Astrocyte (in vitro differentiated cells and primary cell): Measurements from ENCODE around the gene DHTKD1. TPM values are rescaled to one million over a fixed set of nuclear protein-coding genes. Genes with fewer than 3 reads are reported as not detected.
A peak's percentile ranks its signal among the peaks of the same experiment; 100 is the strongest.

Experiments used
- DNase-seq: peaks from one replicate; pipeline ENCODE4 v3.0.0-alpha.2; 2010; ENCODE audit warnings: low read depth
- FAIRE-seq: peaks from 2 replicates; lab custom pipeline; 2011; peaks lifted over from hg19 to GRCh38; lab: Jason Lieb, UNC
- H2AFZ ChIP-seq: 2 replicates; pipeline ENCODE4 v1.6.0; 2012; ENCODE audit warnings: low read depth, low read length, inconsistent platforms
- H3K27ac ChIP-seq: 2 replicates; pipeline ENCODE4 v1.5.1; 2011; ENCODE audit warnings: low read depth, low read length, inconsistent platforms
- H3K27me3 ChIP-seq: 2 replicates; pipeline ENCODE4 v1.6.0; 2011; ENCODE audit warnings: low read length, inconsistent platforms; ENCODE audit not compliant: insufficient read depth
- H3K36me3 ChIP-seq: 2 replicates; pipeline ENCODE4 v1.5.1; 2011; ENCODE audit warnings: low read length, inconsistent platforms; ENCODE audit not compliant: insufficient read depth
- H3K4me1 ChIP-seq: 2 replicates; pipeline ENCODE4 v1.5.1; 2011; ENCODE audit warnings: low read length, inconsistent platforms; ENCODE audit not compliant: insufficient read depth
- H3K4me2 ChIP-seq: 2 replicates; pipeline ENCODE4 v1.6.0; 2012; ENCODE audit warnings: low read length, inconsistent platforms
- H3K4me3 ChIP-seq: 2 replicates; pipeline ENCODE4 v1.5.1; 2011; ENCODE audit warnings: low read depth, mild to moderate bottlenecking, low read length, inconsistent platforms; ENCODE audit not compliant: insufficient read depth
- H3K79me2 ChIP-seq: 2 replicates; pipeline ENCODE4 v1.6.0; 2012; ENCODE audit warnings: mild to moderate bottlenecking, low read length, inconsistent platforms; ENCODE audit not compliant: insufficient read depth
- H3K9ac ChIP-seq: 2 replicates; pipeline ENCODE4 v1.6.0; 2012; ENCODE audit warnings: mild to moderate bottlenecking, low read length, inconsistent platforms
- H3K9me3 ChIP-seq: 2 replicates; pipeline ENCODE4 v1.5.1; 2012; ENCODE audit warnings: low read depth, mild to moderate bottlenecking, low read length, inconsistent platforms; ENCODE audit not compliant: insufficient read depth
- H4K20me1 ChIP-seq: 2 replicates; pipeline ENCODE4 v1.6.0; 2012; ENCODE audit warnings: low read length, inconsistent platforms; ENCODE audit not compliant: insufficient read depth
- H3K27ac Mint-ChIP-seq: one replicate; pipeline ENCODE4 v1.8.0; 2021; ENCODE audit warnings: mild to moderate bottlenecking, mixed read lengths; ENCODE audit not compliant: unreplicated experiment
- H3K27me3 Mint-ChIP-seq: one replicate; pipeline ENCODE4 v1.8.0; 2021; ENCODE audit warnings: low read depth, mixed read lengths; ENCODE audit not compliant: unreplicated experiment
- H3K36me3 Mint-ChIP-seq: one replicate; pipeline ENCODE4 v1.8.0; 2021; ENCODE audit warnings: low read depth, mixed read lengths; ENCODE audit not compliant: unreplicated experiment
- H3K4me1 Mint-ChIP-seq: one replicate; pipeline ENCODE4 v1.8.0; 2021; ENCODE audit warnings: low read depth, mixed read lengths; ENCODE audit not compliant: unreplicated experiment
- H3K4me3 Mint-ChIP-seq: one replicate; pipeline ENCODE4 v1.8.0; 2021; ENCODE audit warnings: mild to moderate bottlenecking, moderate library complexity, mixed read lengths; ENCODE audit not compliant: unreplicated experiment
- H3K9me3 Mint-ChIP-seq: one replicate; pipeline ENCODE4 v1.8.0; 2021; ENCODE audit warnings: mild to moderate bottlenecking, mixed read lengths; ENCODE audit not compliant: unreplicated experiment
- CTCF ChIP-seq: IDR thresholded peaks from 2 replicates; pipeline ENCODE4 v1.5.1; 2011; ENCODE audit warnings: low read depth, mild to moderate bottlenecking, inconsistent platforms, low read length, moderate library complexity; ENCODE audit not compliant: insufficient read depth
- EZH2 ChIP-seq: IDR thresholded peaks from 2 replicates; pipeline ENCODE4 v1.6.1; 2012; ENCODE audit warnings: mild to moderate bottlenecking, low read length, inconsistent platforms; ENCODE audit not compliant: insufficient read depth
- total RNA-seq: library from RNA; stranded (reverse); gene quantifications from 2 replicates; pipeline ENCODE4 v1.2.1, GENCODE V29; 2021

Gene DHTKD1
- total RNA-seq, 1 donor from 2014 or later, result 19.5 TPM

DNA sequence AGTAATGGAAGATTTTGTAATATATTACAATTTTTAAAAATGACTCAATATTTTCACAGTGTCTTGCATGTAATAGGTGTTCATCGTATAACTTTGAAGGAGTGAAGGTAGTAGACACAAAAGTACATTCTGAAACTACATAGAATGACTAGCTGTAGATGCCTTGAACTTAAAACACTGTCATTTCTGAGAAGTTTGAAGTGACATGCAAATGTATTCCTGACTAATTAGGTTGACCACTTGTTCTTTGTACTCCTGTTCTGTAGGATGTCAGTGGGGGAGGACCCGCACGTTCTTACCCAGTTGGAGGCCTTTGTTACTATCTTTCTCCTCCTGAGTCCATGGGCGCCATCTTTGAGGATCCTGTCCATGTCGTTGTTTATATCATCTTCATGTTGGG is 91.9 kb downstream of the DHTKD1 start:
- DNase-seq (no peak), FAIRE-seq (no peak)
- no peaks in the 10 kb centered on the region for H3K9me3 Mint-ChIP-seq
- H3K36me3 Mint-ChIP-seq, result peaks cover 17% of the 10 kb centered on the region
- H3K27me3 Mint-ChIP-seq, result no peaks in the 10 kb centered on the region
- H3K27ac ChIP-seq, result no peak overlapping the region
- H3K4me2 ChIP-seq, result no peak overlapping the region
- no peaks in the 10 kb centered on the region for H3K9me3 ChIP-seq
- no peak overlapping the region for H3K27ac Mint-ChIP-seq
- peaks cover 17% of the 10 kb centered on the region for H3K36me3 ChIP-seq
- no peak overlapping the region for H3K4me3 ChIP-seq
- no peaks in the 10 kb centered on the region for H3K4me1 Mint-ChIP-seq
- H3K4me3 Mint-ChIP-seq, result no peak overlapping the region
- no peak overlapping the region for H3K9ac ChIP-seq
- H3K4me1 ChIP-seq, result no peaks in the 10 kb centered on the region
- H3K79me2 ChIP-seq, result no peaks in the 10 kb centered on the region
- H3K27me3 ChIP-seq, result no peaks in the 10 kb centered on the region
- H2AFZ ChIP-seq, result no peak overlapping the region
- no peak for TF ChIP-seq CTCF
- no peak for TF ChIP-seq EZH2
- H4K20me1 ChIP-seq, result no peaks in the 10 kb centered on the region

DNA sequence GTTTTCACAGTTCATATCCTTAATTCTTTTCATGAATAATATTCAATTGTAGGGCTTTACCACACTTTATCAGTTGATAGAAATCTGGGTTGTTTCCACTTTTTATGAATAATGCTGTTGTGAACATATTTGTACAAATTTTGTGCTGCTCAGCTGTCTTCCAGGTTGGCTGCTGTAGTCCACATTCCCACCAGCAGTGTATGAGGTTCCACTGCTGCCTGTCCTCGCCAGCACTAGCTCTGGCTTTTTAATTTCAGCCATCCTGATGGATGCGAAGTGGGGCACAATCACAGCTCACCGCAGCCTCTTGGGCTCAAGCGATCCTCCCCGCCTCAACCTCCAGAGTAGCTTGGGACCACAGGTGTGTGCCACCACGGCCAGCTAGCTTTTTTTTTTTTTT is 94.2 kb downstream of the DHTKD1 start:
- no peak overlapping the region for H3K4me3 ChIP-seq
- no peaks in the 10 kb centered on the region for H3K4me1 ChIP-seq
- no peak overlapping the region for H2AFZ ChIP-seq
- H3K4me3 Mint-ChIP-seq, result no peak overlapping the region
- FAIRE-seq (no peak), DNase-seq (no peak)
- H3K79me2 ChIP-seq, result no peaks in the 10 kb centered on the region
- H3K9ac ChIP-seq, result no peak overlapping the region
- H3K27me3 Mint-ChIP-seq, result no peaks in the 10 kb centered on the region
- H3K4me2 ChIP-seq, result no peak overlapping the region
- H3K9me3 Mint-ChIP-seq, result no peaks in the 10 kb centered on the region
- H3K36me3 ChIP-seq, result peaks cover 28% of the 10 kb centered on the region
- no peaks in the 10 kb centered on the region for H4K20me1 ChIP-seq
- no peaks in the 10 kb centered on the region for H3K27me3 ChIP-seq
- TF ChIP-seq CTCF, result no peak
- no peak for TF ChIP-seq EZH2
- H3K36me3 Mint-ChIP-seq, result peaks cover 19% of the 10 kb centered on the region
- H3K4me1 Mint-ChIP-seq, result no peaks in the 10 kb centered on the region
- no peak overlapping the region for H3K27ac Mint-ChIP-seq
- no peaks in the 10 kb centered on the region for H3K9me3 ChIP-seq
- H3K27ac ChIP-seq, result no peak overlapping the region

GRCh38 chr10:12164085-12164484 is 95.3 kb downstream of the DHTKD1 start:
- Histone ChIP-seq H3K9me3 (no peaks in the 10 kb centered on the region), H3K79me2 (no peaks in the 10 kb centered on the region), H4K20me1 (no peaks in the 10 kb centered on the region), H3K4me1 (no peaks in the 10 kb centered on the region), H3K27me3 (no peaks in the 10 kb centered on the region), H3K36me3 (peaks cover 29% of the 10 kb centered on the region), H3K4me2 (no peak overlapping the region), H3K27ac (no peak overlapping the region), H3K4me3 (no peak overlapping the region), H2AFZ (no peak overlapping the region), H3K9ac (no peak overlapping the region)
- Mint-ChIP-seq H3K4me3 (no peak overlapping the region), H3K27me3 (no peaks in the 10 kb centered on the region), H3K36me3 (peaks cover 14% of the 10 kb centered on the region), H3K4me1 (no peaks in the 10 kb centered on the region), H3K9me3 (no peaks in the 10 kb centered on the region), H3K27ac (peak overlapping the region; percentile 50)
- FAIRE-seq, result no peak
- DNase-seq, result no peak
- TF ChIP-seq CTCF, result no peak
